Endothelial cell of umbilical vein (primary cell): ENCODE data around the gene FHIT.

Experiments
- CTCF ChIP-seq, 2 donors: IDR thresholded peaks; 1 replicate in 1 of 2; 2 replicates in 1 of 2; pipeline ENCODE4 v1.5.1; 2011; ENCODE audit warnings: low read length in 2 of 2, mild to moderate bottlenecking in 2 of 2, moderate library complexity in 2 of 2, control low read depth in 1 of 2, inconsistent platforms in 1 of 2, low read depth in 1 of 2; ENCODE audit not compliant: insufficient read depth in 1 of 2; ENCODE audit errors: extremely low read depth in 1 of 2
- EZH2 ChIP-seq: IDR thresholded peaks from 2 replicates; pipeline ENCODE4 v1.6.1; 2012; ENCODE audit warnings: borderline replicate concordance, low read depth, mild to moderate bottlenecking, moderate library complexity, low read length, inconsistent platforms; ENCODE audit not compliant: severe bottlenecking
- POLR2A ChIP-seq: IDR thresholded peaks from 2 replicates; pipeline ENCODE4 v1.6.1; 2012; ENCODE audit warnings: low read depth, mild to moderate bottlenecking, control low read depth, low read length

DNA sequence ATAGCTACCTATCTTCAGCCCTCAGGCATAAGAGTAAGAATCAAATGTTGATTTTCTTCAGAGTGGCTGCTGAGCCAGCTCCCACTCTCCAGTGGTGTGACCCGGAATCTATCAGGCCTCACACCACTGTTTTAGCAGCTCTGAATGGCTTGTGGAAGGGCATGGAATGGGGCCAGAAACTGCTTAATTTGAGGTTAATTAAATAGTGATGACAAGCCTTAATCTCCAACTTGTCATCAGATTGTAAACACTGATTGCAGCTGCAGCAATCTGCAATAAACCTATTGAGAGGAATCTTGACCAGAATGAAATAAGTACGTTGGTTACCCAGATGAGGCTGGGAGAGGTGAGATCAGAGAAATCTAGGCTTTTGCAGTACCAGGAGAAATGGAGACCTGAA is 317.4 kb downstream of the FHIT start:
- TF ChIP-seq CTCF (IDR thresholded peaks at IDR 0.05; ENCODE audit: extremely low read depth in 1 of 2, insufficient read depth in 1 of 2, low read depth in 1 of 2, low read length in 2 of 2) (no peak), EZH2 (no peak), POLR2A (no peak)
